Small intestine (tissue), 7 donors: ENCODE measurements around the gene ASCC3. TPM values are rescaled to one million over a fixed set of nuclear protein-coding genes. Genes with fewer than 3 reads are reported as not detected.
"Not testable (repeated sequence)": the region's sequence is repeated elsewhere in the genome, so short reads cannot be mapped to it uniquely, and the experiment has no call there.

Source experiments
- DNase-seq, 2 donors: peaks; one replicate each; pipeline versions ENCODE4 v3.0.0 to v3.0.0-alpha.2; 2013
- FAIRE-seq: peaks from 2 replicates; lab custom pipeline; 2012; peaks lifted over from hg19 to GRCh38; lab: Jason Lieb, UNC
- H3K27ac ChIP-seq, 3 donors: one replicate each; pipeline ENCODE4 v1.5.1; 2013; ENCODE audit warnings: low read length in 2 of 3, mild to moderate bottlenecking in 2 of 3, control low read depth in 1 of 3, inconsistent platforms in 1 of 3, low read depth in 1 of 3, moderate library complexity in 1 of 3
- H3K27me3 ChIP-seq, 3 donors: one replicate each; pipeline ENCODE4 v1.6.1; 2013; ENCODE audit warnings: low read length in 3 of 3, inconsistent platforms in 1 of 3; ENCODE audit not compliant: control insufficient read depth in 3 of 3, insufficient read depth in 3 of 3
- H3K36me3 ChIP-seq, 3 donors: one replicate each; pipeline ENCODE4 v1.6.1; 2013; ENCODE audit warnings: low read length in 3 of 3, inconsistent platforms in 1 of 3, low read depth in 1 of 3, mild to moderate bottlenecking in 1 of 3, moderate library complexity in 1 of 3; ENCODE audit not compliant: control insufficient read depth in 3 of 3, insufficient read depth in 2 of 3
- H3K4me1 ChIP-seq, 3 donors: one replicate each; pipeline ENCODE4 v1.6.1; 2013; ENCODE audit warnings: low read length in 2 of 3, inconsistent platforms in 1 of 3, low read depth in 1 of 3, mild to moderate bottlenecking in 1 of 3, moderate library complexity in 1 of 3; ENCODE audit not compliant: control insufficient read depth in 3 of 3, insufficient read depth in 2 of 3
- H3K4me3 ChIP-seq, 3 donors: one replicate each; pipeline ENCODE4 v1.5.1; 2013; ENCODE audit warnings: low read length in 3 of 3, control low read depth in 1 of 3, inconsistent platforms in 1 of 3, low read depth in 1 of 3, mild to moderate bottlenecking in 1 of 3, moderate library complexity in 1 of 3
- H3K9me3 ChIP-seq, 2 donors: one replicate each; pipeline ENCODE4 v1.6.1; 2013; ENCODE audit warnings: low read depth in 1 of 2, low read length in 1 of 2; ENCODE audit not compliant: control insufficient read depth in 2 of 2, insufficient read depth in 1 of 2
- WGBS, 3 donors: extraction: QIAGEN DNeasy Blood & Tissue Kit; methylation state at CpG; one replicate each; pipeline ENCODE4 v1.1.7; 2013; 5-methylcytosine and 5-hydroxymethylcytosine counted together
- polyA plus RNA-seq, 4 donors: library from polyadenylated mRNA; stranded (reverse) in 3 of 4; unstranded in 1 of 4; fragments of 200-250 nt in 3 of 4; fragments of 120-200 nt in 1 of 4; gene quantifications; one replicate each; pipeline versions ENCODE4 v1.2.1 to v1.2.3, GENCODE V29; 2013
- donor health status: healthy with polysubstance abuse.
- donor health status: control.
- donor health status: control.
- donor health status: Bipolar disorder and iron deficiency.
- donor health status: healthy.

ASCC3 gene
- polyA plus RNA-seq, 4 donors = 6.8 to 29.0 (median 13.6) TPM

DNA sequence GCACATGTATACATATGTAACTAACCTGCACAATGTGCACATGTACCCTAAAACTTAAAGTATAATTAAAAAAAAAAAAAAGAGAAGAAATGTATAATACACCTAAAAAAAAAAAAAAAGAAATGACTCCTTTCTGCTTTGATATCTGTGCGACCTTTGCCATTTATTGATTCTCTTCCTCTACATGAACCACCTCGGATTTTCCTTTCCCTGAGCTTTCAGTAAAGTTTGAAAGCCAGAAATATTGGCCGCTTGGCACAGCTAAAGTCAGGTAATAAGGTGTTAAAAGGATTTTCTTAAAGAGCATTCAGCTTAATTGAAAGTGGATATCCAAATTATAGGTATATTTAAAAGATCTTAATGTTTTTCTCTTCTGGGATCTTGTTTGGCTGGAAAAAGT is 12.6 kb upstream of the ASCC3 start:
- no peaks in the 10 kb centered on the region for H3K4me1 ChIP-seq
- WGBS, 3 donors = 23 to 69% (median 48%) methylated on average over 3 of the region's 3 CpGs
- H3K36me3 ChIP-seq = no peaks in the 10 kb centered on the region
- no peak overlapping the region for H3K27ac ChIP-seq
- H3K27me3 ChIP-seq = no peaks in the 10 kb centered on the region
- peak; percentile 21 to 23 for DNase-seq
- H3K9me3 ChIP-seq = peaks cover 0 to 10% of the 10 kb centered on the region in 2 donors
- H3K4me3 ChIP-seq = no peak overlapping the region
- no peak for FAIRE-seq

GRCh38 chr6:100892693-100893092 is 11.6 kb upstream of the ASCC3 start:
- no peak overlapping the region for H3K4me3 ChIP-seq
- peaks cover 0 to 3% of the 10 kb centered on the region in 2 donors for H3K9me3 ChIP-seq
- DNase-seq (no peak), FAIRE-seq (no peak)
- H3K36me3 ChIP-seq = no peaks in the 10 kb centered on the region
- no peaks in the 10 kb centered on the region for H3K4me1 ChIP-seq
- no peak overlapping the region for H3K27ac ChIP-seq
- no peaks in the 10 kb centered on the region for H3K27me3 ChIP-seq
- WGBS, 3 donors = 71 to 94% (median 86%) methylated on average over 3 of the region's 3 CpGs

- no peak overlapping the region for H3K27ac ChIP-seq
- no peak for FAIRE-seq
- 85 to 91% (median 90%) methylated on average over 3 of the region's 3 CpGs for WGBS, 3 donors
Observed at GRCh38 chr6:100892116-100892515, 11.0 kb upstream of the ASCC3 start.

DNA sequence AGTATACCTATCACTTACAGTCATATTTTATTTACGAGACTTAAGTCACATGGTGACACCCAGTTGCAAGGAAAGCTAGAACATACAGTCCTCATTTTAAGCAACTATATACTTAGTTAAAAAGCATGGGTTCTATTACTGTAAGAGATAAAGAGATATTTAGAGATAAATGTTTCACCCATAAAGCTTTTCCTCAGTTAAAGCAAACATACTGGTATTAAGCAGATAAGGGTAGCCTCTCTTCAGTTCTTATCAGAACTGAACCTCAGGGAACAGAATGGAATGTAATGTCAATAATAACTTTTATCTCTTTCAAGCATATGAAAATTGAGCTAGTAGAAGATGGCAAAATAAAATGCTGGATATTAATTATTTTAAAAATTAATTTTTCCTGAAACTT is 9.9 kb upstream of the ASCC3 start:
- no peak overlapping the region for H3K27ac ChIP-seq

More at GRCh38 chr6:100892116-100892515, 11.0 kb upstream of the ASCC3 start:
- H3K4me3 ChIP-seq = no peak overlapping the region
- no peaks in the 10 kb centered on the region for H3K9me3 ChIP-seq
- H3K27me3 ChIP-seq = no peaks in the 10 kb centered on the region
- DNase-seq = no peak
- no peaks in the 10 kb centered on the region for H3K36me3 ChIP-seq
- no peaks in the 10 kb centered on the region for H3K4me1 ChIP-seq

DNA sequence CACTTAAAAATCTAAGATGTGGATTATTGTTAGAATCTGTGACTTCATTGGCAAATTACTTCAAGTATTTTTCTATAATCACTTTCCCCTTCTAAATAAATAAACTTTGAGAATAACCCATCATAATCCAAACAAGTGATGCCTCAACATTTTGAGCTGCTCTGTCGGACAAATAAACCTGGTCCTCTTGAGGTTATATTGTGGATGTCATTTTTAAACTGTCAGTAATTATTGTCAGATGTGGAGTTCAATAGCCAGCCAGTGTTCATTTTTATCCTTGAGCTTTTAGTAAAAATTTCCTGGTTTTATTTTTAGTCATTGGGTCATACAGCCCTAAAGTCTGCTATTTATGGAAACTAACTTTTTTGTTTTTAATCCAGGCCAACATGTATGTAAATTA is 9.5 kb upstream of the ASCC3 start:
- H3K4me3 ChIP-seq, H3K4me1 ChIP-seq, DNase-seq, H3K36me3 ChIP-seq, H3K9me3 ChIP-seq, FAIRE-seq, H3K27me3 ChIP-seq, H3K27ac ChIP-seq: not testable (repeated sequence)
- 70 to 91% (median 79%) methylated on average over 1 of the region's 1 CpG for WGBS, 3 donors

More for the DNA sequence above, 9.9 kb upstream of the ASCC3 start:
- no peak for DNase-seq
- no peaks in the 10 kb centered on the region for H3K4me1 ChIP-seq
- FAIRE-seq = no peak
- no peaks in the 10 kb centered on the region for H3K9me3 ChIP-seq
- no peaks in the 10 kb centered on the region for H3K36me3 ChIP-seq
- no peaks in the 10 kb centered on the region for H3K27me3 ChIP-seq
- H3K4me3 ChIP-seq = no peak overlapping the region
- 57 to 79% (median 74%) methylated on average over 1 of the region's 1 CpG for WGBS, 3 donors

DNA sequence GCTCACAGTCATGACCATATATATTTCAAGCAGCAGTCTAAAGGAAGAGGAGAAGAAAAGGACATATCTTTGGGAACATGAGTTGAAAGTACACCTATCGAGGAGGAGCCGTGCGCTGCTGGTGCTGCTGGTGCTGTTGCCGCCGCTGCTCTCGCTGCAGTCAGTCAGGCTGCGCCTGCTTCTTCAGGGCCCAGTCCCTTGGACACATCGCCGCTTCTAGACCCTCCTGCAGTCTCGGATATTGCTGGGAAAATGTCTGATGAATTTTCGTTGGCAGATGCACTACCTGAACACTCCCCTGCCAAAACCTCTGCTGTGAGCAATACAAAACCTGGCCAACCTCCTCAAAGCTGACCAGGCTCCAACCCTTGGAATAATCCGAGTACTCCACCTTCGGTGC is 8.2 kb upstream of the ASCC3 start:
- Histone ChIP-seq H3K9me3 (no peaks in the 10 kb centered on the region), H3K4me3 (no peak overlapping the region), H3K36me3 (no peaks in the 10 kb centered on the region), H3K4me1 (no peaks in the 10 kb centered on the region), H3K27ac (no peak overlapping the region), H3K27me3 (no peaks in the 10 kb centered on the region)
- no peak for DNase-seq
- 94 to 97% (median 97%) methylated on average over 13 of the region's 13 CpGs for WGBS, 3 donors
- no peak for FAIRE-seq

DNA sequence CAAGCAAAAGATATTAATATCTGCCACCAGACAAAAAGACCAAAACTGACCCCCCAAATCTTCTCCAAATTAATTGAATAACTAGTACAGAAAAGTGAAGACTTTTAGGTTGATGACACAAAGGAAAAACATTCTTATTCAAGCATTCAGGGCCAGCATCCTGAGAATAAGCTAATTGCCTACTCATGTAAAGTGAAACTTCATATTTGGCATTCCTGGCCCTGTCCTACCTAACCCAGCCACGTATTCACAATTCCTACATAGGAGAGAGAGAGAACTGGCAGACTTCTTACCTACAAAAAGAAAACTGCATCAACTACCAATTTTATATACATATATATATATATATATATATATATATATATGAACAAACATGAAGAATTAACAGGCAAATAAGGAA is 4.9 kb upstream of the ASCC3 start:
- no peak for DNase-seq
- FAIRE-seq = no peak
- Histone ChIP-seq H3K27me3 (no peaks in the 10 kb centered on the region), H3K27ac (no peak overlapping the region), H3K36me3 (no peaks in the 10 kb centered on the region), H3K9me3 (no peaks in the 10 kb centered on the region), H3K4me1 (peaks cover 0 to 2% (median 0%) of the 10 kb centered on the region in 3 donors), H3K4me3 (no peak overlapping the region)
- WGBS, 3 donors = 59 to 80% (median 77%) methylated on average over 1 of the region's 1 CpG

DNA sequence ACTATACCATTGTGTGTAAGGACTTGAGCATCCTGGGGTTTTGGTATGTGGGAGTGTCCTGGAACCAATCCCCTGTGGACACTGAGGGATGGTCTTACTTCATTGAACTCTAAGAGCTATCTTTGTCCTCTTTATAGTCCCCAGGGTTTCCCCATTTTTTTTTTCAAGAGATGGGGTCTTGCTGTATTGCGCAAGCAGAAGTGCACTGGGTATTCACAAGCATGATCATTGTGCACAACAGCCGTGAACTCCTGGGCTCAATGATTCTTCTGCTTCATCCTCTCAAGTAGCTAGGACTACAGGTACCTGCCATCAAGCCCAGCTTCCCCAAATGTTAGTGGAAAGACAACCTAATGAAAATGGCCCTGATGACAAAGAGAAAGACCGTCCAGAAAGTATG is 2.2 kb upstream of the ASCC3 start:
- Histone ChIP-seq H3K4me1 (peaks cover 5% of the 10 kb centered on the region in 3 donors), H3K4me3 (no peak overlapping the region), H3K36me3 (no peaks in the 10 kb centered on the region), H3K27ac (no peak overlapping the region), H3K9me3 (no peaks in the 10 kb centered on the region), H3K27me3 (no peaks in the 10 kb centered on the region)
- WGBS, 3 donors = 96 to 100% (median 98%) methylated on average over 3 of the region's 3 CpGs
- no peak for DNase-seq
- no peak for FAIRE-seq

GRCh38 chr6:100881707-100882040 is 545 bp upstream of the ASCC3 start:
- Histone ChIP-seq H3K36me3 (no peaks in the 10 kb centered on the region), H3K27ac (peak overlapping the region; percentile 90 to 100 (median 98)), H3K9me3 (no peaks in the 10 kb centered on the region), H3K4me3 (peak overlapping the region; percentile 83 to 96 (median 87)), H3K27me3 (no peaks in the 10 kb centered on the region), H3K4me1 (peaks cover 5% of the 10 kb centered on the region in 3 donors)
- DNase-seq (no peak), FAIRE-seq (no peak)
- 1 to 4% (median 2%) methylated on average over 6 of the region's 6 CpGs for WGBS, 3 donors
